Progenitor cell of endocrine pancreas (in vitro differentiated cells): Measurements from ENCODE around the gene SOBP. TPM values are rescaled to one million over a fixed set of nuclear protein-coding genes. Genes with fewer than 3 reads are reported as not detected.

Source experiments
- DNase-seq: peaks from one replicate; pipeline ENCODE4 v3.0.0; 2021; ENCODE audit warnings: low spot score; ENCODE audit not compliant: unreplicated experiment
- H3K27ac Mint-ChIP-seq: 2 replicates; pipeline ENCODE4 v1.8.0; 2021; ENCODE audit warnings: mild to moderate bottlenecking, moderate library complexity, mixed read lengths
- H3K27me3 Mint-ChIP-seq: 2 replicates; pipeline ENCODE4 v1.8.0; 2021; ENCODE audit warnings: mixed read lengths
- H3K36me3 Mint-ChIP-seq: 2 replicates; pipeline ENCODE4 v1.8.0; 2022; ENCODE audit warnings: mixed read lengths; ENCODE audit not compliant: insufficient read depth
- H3K4me1 Mint-ChIP-seq: 2 replicates; pipeline ENCODE4 v1.8.0; 2021; ENCODE audit warnings: low read depth, mixed read lengths
- H3K4me3 Mint-ChIP-seq: 2 replicates; pipeline ENCODE4 v1.8.0; 2021; ENCODE audit warnings: low read depth, mild to moderate bottlenecking, moderate library complexity, mixed read lengths
- H3K9me3 Mint-ChIP-seq: 2 replicates; pipeline ENCODE4 v1.8.0; 2021; ENCODE audit warnings: low read depth, mixed read lengths
- total RNA-seq: library from RNA; stranded (reverse); gene quantifications from 2 replicates; pipeline ENCODE4 v1.2.1, GENCODE V29; 2021
- TF ChIP-seq, protein P1 (sequence below): fragments of 200-600 bp; sonication (generic); IDR thresholded peaks from one replicate; pipeline ENCODE4 v1.5.0; 2021; ENCODE audit warnings: antibody characterized with exemption, mild to moderate bottlenecking; ENCODE audit not compliant: unreplicated experiment

SOBP gene
- total RNA-seq, 1 donor from 2014 or later = 17.0 TPM

DNA sequence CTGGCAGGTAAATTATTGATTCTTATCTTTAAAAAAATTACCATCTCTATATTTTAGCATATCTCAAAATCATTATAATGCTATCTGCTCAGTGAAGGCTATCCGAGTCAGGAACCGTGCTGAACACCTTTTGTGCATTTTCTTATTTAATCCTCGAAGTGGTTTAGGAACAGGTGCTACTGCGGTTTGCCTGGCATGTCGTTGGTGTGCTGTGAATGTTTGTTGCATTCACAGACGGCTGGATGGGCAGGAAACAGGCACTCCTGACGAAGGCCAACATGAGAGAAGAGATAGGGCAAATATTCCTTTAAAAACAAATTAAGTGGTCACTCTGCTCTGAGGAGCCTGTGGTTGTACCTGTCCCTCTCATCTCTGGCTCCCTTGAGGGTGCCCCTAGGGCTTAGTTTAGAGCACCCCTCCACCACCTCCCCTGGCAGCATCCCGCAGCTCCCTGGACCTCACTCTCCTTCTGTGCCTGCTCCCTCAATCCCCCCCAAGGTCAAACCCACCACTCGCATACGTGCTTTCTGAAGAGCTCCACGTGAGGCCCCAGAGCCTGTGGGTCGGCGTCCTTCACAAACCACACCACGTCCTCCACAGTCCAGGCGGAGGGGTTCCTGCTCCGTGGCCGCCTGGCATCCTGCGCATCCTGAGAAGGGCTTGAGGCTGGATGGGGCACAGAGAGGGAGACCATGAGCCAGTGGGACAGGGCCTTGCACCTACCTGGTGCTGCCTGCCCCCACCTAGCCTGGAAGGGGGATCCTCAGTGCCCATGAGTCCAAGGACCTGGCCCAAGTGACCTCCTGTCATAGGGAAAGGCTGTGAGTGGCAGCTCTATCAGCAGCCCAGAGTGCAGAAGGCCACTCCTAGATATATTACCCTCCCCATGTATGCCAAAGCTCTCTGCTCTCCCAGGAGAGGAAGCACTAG, 217.7 kb downstream of the SOBP start:
- Mint-ChIP-seq H3K4me1 (peaks cover 10% of the 10 kb centered on the region), H3K27ac (no peak overlapping the region), H3K9me3 (no peaks in the 10 kb centered on the region), H3K36me3 (no peaks in the 10 kb centered on the region), H3K4me3 (no peak overlapping the region), H3K27me3 (peaks cover 32% of the 10 kb centered on the region)
- TF ChIP-seq, protein P1, sequence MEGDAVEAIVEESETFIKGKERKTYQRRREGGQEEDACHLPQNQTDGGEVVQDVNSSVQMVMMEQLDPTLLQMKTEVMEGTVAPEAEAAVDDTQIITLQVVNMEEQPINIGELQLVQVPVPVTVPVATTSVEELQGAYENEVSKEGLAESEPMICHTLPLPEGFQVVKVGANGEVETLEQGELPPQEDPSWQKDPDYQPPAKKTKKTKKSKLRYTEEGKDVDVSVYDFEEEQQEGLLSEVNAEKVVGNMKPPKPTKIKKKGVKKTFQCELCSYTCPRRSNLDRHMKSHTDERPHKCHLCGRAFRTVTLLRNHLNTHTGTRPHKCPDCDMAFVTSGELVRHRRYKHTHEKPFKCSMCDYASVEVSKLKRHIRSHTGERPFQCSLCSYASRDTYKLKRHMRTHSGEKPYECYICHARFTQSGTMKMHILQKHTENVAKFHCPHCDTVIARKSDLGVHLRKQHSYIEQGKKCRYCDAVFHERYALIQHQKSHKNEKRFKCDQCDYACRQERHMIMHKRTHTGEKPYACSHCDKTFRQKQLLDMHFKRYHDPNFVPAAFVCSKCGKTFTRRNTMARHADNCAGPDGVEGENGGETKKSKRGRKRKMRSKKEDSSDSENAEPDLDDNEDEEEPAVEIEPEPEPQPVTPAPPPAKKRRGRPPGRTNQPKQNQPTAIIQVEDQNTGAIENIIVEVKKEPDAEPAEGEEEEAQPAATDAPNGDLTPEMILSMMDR = no peak
- DNase-seq = no peak

DNA sequence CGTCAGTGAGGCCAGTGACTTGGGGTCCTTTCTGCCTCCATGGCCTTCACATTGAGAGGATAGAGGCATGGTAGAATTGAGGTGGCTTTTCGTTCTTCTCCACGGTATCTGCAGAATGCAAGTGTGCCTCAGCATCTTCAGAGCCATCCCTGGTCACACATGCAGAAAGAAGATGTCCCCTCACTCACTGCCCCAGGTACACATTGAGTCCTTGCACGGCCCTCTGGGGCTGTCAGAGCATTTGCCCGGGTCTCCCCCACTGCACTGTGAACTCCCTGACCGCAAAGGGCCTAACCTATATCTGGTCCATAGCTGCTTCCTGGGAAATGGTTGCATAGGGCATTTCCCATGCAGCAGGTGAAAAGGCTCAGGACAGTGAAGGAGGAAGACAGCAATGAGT, 218.5 kb downstream of the SOBP start:
- TF ChIP-seq, protein P1 = no peak
- no peak for DNase-seq
- peaks cover 28% of the 10 kb centered on the region for H3K27me3 Mint-ChIP-seq
- no peaks in the 10 kb centered on the region for H3K36me3 Mint-ChIP-seq
- H3K9me3 Mint-ChIP-seq = no peaks in the 10 kb centered on the region
- H3K4me3 Mint-ChIP-seq = no peak overlapping the region
- H3K27ac Mint-ChIP-seq = no peak overlapping the region
- peaks cover 13% of the 10 kb centered on the region for H3K4me1 Mint-ChIP-seq

- no peaks in the 10 kb centered on the region for H3K9me3 Mint-ChIP-seq
- TF ChIP-seq, protein P1 = no peak
- H3K4me3 Mint-ChIP-seq = no peak overlapping the region
- no peaks in the 10 kb centered on the region for H3K36me3 Mint-ChIP-seq
- peaks cover 28% of the 10 kb centered on the region for H3K27me3 Mint-ChIP-seq
- no peak overlapping the region for H3K27ac Mint-ChIP-seq
- DNase-seq = no peak
- H3K4me1 Mint-ChIP-seq = peaks cover 12% of the 10 kb centered on the region
Measured at GRCh38 chr6:107709341-107709740, 219.4 kb downstream of the SOBP start.

Other genes with a start within 250 kb of the SOBP start
- gene PDSS2, start 30.6 kb upstream of the SOBP start, total RNA-seq = 12.5 and 12.8 TPM in 2 replicates